GM18951 (cell line): ENCODE data around the gene RUSC1.
A peak's percentile ranks its signal among the peaks of the same experiment; 100 is the strongest.

Experiments
- POLR2A ChIP-seq: IDR thresholded peaks from 4 replicates; pipeline ENCODE4 v1.6.1; 2011; ENCODE audit warnings: mild to moderate bottlenecking; ENCODE audit not compliant: insufficient read length, insufficient read depth; ENCODE audit errors: extremely low read depth
- in situ Hi-C: fragments of 300-500 bp; cut with MboI; formaldehyde crosslinking; loops from one replicate; pipeline ENCODE4 v1.12.0; 2022; ENCODE audit warnings: low sequenced_read_pairs, mixed read lengths, inconsistent platforms; ENCODE audit not compliant: unreplicated experiment

The RUSC1 gene, protein sequence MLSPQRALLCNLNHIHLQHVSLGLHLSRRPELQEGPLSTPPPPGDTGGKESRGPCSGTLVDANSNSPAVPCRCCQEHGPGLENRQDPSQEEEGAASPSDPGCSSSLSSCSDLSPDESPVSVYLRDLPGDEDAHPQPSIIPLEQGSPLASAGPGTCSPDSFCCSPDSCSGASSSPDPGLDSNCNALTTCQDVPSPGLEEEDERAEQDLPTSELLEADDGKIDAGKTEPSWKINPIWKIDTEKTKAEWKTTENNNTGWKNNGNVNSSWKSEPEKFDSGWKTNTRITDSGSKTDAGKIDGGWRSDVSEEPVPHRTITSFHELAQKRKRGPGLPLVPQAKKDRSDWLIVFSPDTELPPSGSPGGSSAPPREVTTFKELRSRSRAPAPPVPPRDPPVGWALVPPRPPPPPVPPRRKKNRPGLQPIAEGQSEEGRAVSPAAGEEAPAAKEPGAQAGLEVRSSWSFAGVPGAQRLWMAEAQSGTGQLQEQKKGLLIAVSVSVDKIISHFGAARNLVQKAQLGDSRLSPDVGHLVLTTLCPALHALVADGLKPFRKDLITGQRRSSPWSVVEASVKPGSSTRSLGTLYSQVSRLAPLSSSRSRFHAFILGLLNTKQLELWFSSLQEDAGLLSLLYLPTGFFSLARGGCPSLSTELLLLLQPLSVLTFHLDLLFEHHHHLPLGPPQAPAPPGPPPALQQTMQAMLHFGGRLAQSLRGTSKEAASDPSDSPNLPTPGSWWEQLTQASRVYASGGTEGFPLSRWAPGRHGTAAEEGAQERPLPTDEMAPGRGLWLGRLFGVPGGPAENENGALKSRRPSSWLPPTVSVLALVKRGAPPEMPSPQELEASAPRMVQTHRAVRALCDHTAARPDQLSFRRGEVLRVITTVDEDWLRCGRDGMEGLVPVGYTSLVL

DNA sequence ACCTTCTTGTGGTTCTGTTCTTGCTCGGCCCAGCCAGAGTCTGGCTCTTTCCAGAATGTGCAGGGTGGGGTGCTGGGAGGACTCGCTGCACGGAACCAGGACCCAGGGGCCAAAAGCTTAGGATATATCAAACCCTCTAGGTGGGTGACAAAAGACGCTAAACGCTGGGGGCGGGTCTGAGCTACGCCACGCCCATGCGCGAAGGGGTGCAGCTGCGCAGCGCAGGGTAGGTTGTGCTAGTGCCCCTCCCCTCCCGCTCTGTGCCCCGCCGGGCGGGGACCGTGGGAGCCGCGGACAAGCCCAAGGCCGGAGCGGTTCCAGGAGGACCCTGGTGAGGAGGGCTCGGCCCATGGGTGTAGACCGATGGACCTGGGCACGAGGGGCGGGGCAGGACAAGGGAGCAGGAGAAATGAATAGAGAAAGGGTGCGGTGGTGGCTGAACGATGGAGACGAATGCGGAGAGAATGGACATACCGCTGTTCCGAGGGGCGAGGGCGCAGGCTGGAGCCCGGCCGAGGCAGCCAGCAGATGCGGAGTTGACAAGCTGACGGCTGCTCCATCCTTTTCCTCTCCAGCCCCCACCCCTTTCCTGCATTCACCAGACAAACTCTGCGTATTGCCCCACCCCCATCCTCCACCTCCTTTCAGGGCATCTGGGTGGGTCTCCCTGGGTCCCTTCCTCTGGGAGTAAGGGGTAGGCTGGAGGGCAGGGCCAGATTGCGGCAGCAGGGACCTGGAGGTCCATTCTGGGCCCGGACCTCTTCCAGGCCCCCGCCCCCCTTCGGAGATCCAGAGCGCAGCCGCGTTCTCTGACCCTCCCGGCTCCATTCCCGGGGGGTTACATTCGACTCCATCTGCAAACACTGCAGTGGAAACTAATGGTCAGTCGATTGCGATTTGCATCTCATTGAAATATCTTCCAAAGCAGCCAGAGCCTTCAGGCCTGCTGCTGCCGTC, at the start of gene RUSC1:
TSS of gene RUSC1 (plus strand) at position 234 of the 957 bp plus-strand sequence. CDS start 880 bp downstream, outside the sequence.
- in situ Hi-C loops: no loop called here
- peak; percentile 58 for TF ChIP-seq POLR2A

DNA sequence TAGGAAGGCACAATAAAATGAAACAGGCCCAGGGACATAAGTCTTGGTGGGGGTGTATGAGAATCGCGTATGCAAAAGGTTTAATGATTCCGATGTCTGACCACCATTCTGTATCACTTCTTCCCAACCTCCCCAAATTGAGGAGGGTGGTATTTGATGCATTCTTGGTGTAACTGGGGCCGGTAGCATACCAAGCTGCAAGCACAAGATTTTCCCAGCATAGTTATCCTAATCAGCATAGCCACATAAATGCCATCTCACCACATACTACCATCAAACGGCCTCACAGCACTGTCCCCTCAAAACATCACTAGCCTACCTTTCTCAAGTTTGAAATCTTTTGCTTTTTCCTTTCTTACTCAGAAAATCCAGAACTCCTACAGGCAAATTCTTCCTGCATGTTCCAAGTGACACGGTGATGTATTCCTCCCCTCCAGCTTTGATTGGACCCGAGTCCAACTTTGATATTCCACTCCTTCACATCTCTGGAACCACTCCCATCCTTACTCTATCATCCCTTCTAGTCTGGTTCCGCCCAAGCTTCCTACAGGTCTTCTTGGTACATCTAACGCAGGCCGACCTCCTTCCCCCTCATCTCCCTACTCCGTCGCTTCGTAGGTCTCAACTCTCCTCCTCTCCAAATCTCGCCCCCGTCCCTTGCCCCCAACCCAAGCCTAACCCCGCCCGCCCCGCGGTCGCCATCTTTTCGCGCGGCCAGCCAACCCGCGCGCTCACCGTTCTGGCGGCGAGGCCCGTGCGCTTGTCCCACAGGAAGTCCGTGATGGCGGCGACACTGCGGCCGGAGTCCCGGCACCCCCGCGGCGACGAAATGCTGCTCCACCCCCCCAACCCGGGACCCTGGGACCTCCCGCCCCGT, 48.0 kb upstream of the RUSC1 start:
- in situ Hi-C loops: no loop called here
- no peak for TF ChIP-seq POLR2A

DNA sequence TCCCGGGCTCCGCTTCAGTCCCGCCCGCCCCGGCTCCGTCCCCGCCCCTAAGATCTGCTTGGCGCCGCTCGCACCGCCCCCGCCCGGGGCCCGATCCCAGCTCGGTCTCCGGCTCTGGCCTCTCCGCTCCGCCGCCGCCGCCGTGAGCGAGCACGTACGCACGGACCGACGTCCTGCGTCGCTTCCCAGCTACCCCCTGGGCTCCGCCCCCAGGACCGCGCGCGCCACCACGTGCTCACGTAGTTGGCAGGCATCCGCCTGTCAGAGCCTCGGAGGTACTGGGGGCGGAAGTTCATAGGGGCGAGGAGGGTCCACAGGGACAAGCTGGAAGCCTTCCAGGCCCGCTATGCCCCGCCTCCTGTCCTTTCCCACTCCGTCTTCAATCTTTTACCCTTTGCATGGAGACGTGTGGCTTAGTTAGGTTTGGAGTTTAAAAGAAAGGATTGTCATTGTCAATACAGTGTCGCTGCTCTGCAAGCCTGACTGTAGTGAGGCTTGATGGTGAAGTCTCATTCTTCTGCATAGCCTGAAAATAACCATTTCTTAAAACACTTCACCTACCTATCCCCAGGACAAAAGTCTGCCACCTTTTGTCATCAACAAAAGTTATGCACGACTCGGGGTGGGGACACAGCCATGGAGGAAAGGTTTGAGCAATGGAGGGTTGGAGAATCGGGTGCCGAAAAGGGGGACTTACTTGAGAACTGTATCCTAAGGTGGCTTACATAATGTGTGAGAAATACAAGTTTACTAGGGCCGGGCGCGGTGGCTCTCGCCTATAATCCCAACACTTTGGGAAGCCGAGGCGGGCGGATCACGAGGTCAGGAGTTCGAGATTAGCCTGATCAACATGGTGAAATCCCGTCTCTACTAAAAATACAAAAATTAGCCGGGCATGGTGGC, 47.1 kb upstream of the RUSC1 start, which contains the start of gene CLK2:
TSS of gene CLK2 (minus strand) at position 162 of the 903 bp plus-strand sequence. CDS start 2,527 bp downstream, outside the sequence.
- in situ Hi-C loops: no loop called here
- TF ChIP-seq POLR2A: peak; percentile 92

DNA sequence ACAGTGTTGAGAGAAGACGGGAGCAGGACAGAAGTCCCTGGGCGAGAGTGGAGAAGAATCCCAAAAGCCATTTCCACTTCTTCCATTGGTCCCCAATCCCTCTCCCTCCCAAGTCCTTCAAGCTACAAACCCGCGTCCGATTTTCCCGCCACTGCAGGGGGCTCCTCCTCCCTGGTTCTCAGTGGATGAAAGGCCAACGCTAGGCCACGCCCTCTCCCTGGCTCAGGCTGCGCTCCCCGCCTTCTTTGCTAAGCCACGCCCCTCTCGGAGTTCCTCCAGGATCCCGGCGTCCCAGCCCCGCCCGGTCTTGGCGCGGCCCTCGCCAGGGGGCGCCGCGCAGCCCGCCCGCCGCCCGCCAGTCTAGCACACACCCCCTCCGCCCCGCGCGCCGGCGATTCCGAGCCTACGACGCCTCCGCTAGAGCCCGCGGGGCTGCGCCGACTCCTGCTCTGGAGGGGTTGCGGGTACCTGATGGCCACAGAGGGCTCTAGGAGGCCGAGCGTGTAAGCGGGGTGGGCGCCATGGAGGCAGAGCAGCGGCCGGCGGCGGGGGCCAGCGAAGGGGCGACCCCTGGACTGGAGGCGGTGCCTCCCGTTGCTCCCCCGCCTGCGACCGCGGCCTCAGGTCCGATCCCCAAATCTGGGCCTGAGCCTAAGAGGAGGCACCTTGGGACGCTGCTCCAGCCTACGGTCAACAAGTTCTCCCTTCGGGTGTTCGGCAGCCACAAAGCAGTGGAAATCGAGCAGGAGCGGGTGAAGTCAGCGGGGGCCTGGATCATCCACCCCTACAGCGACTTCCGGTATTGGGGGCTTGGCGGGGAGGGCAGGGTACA, 43.4 kb upstream of the RUSC1 start, which contains the start of gene HCN3:
TSS of gene HCN3 (plus strand) at position 394 of the 832 bp plus-strand sequence. CDS start at position 522, 128 bp downstream.
- TF ChIP-seq POLR2A: peak; percentile 37
- in situ Hi-C loops: no loop called here

- no peak for TF ChIP-seq POLR2A
- in situ Hi-C loops: no loop called here
Observed at GRCh38 chr1:155277902-155278688, 42.6 kb upstream of the RUSC1 start.

DNA sequence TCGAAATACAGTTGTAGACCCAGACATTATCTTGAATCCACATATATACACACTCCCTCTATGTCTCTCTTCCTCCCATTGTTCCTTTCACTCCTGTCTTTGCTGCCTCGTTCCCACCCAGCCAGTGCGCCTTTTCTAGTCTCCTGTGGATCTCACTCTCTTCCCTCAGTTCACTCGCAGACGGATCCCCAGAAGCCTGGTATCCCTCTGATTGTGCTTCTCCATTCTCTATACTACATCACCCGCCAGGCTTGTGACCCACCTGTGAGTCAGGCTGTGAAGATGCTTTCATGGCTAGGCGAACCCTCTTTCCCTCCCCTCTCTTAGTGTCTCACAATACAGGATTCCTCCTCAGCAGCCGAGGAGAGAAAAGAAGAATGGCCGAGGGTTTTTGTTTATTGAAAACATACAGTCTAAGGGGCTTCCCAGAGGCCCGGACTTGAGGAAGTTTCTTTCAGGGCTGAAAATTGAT, 42.0 kb upstream of the RUSC1 start:
- no peak for TF ChIP-seq POLR2A
- in situ Hi-C loops: no loop called here

GRCh38 chr1:155279268-155279667, 41.4 kb upstream of the RUSC1 start:
- in situ Hi-C loops: no loop called here
- no peak for TF ChIP-seq POLR2A

GRCh38 chr1:155282488-155283091, 38.1 kb upstream of the RUSC1 start:
- TF ChIP-seq POLR2A: no peak
- in situ Hi-C loops: no loop called here

- in situ Hi-C loops: no loop called here
- TF ChIP-seq POLR2A: no peak
Observed at GRCh38 chr1:155284476-155284875, 36.2 kb upstream of the RUSC1 start.

- in situ Hi-C loops: no loop called here
- TF ChIP-seq POLR2A: no peak
Observed at GRCh38 chr1:155285063-155285462, 35.6 kb upstream of the RUSC1 start.
